GM12878 (cell line): ENCODE results near the gene DLG1. TPM values are rescaled to one million over a fixed set of nuclear protein-coding genes. Genes with fewer than 3 reads are reported as not detected.

Experiments used
- ATAC-seq: fragments of 200-7000 bp; cut with Tn5 transposase; 3 replicates; pipeline ENCODE4 v1.9.1; 2020; ENCODE audit warnings: mild to moderate bottlenecking, moderate library complexity
- BruUV-seq: library from RNA; stranded (reverse); fragments of 400-500 nt; replicated peaks from 2 replicates; lab custom pipeline; 2021; lab: Mats Ljungman, UMichigan
- CTCF ChIA-PET: fragments of 300-600 bp; sonication (Branson Sonifier 250); formaldehyde crosslinking; extraction: SDS; loops from one replicate; lab custom pipeline; 2021; ENCODE audit warnings: inconsistent platforms; lab: Yijun Ruan, JAX
- POLR2A ChIA-PET: fragments of 350-600 bp; formaldehyde crosslinking; extraction: SDS; loops from one replicate; lab custom pipeline; 2021; ENCODE audit warnings: inconsistent platforms; lab: Charles Lee
- RAD21 ChIA-PET: fragments of 300-600 bp; sonication (Branson Sonifier 250); formaldehyde crosslinking; loops from one replicate; lab custom pipeline; 2023; ENCODE audit warnings: antibody characterized with exemption; ENCODE audit not compliant: unreplicated experiment; lab: Charles Lee
- SMC1A ChIA-PET: fragments of 300-600 bp; sonication (Branson Sonifier 250); formaldehyde crosslinking; loops from one replicate; lab custom pipeline; 2023; ENCODE audit not compliant: unreplicated experiment, uncharacterized antibody; lab: Charles Lee
- DNase-seq: peaks from one replicate; pipeline ENCODE4 v3.0.0-alpha.2; 2011; ENCODE audit warnings: low read depth, low spot score
- FAIRE-seq: peaks from 3 replicates; lab custom pipeline; 2011; peaks lifted over from hg19 to GRCh38; lab: Jason Lieb, UNC
- H2AFZ ChIP-seq: 2 replicates; pipeline ENCODE4 v1.6.0; 2011; ENCODE audit warnings: low read depth, low read length, control low read depth; ENCODE audit not compliant: control insufficient read depth
- H3K27ac ChIP-seq: 2 replicates; pipeline ENCODE4 v1.5.1; 2011; ENCODE audit warnings: control low read depth; ENCODE audit not compliant: control insufficient read depth, insufficient read depth
- H3K27me3 ChIP-seq, 2 experiments: replicated peaks in 1 of 2; 2 replicates each; pipeline versions ENCODE4 v1.6.0 to v1.6.1; 2011; ENCODE audit warnings: low read length in 1 of 2; ENCODE audit not compliant: control insufficient read depth in 2 of 2, insufficient read depth in 2 of 2
- H3K36me3 ChIP-seq, 2 experiments: 2 replicates each; pipeline ENCODE4 v1.5.1; 2011; ENCODE audit warnings: low read length in 1 of 2; ENCODE audit not compliant: control insufficient read depth in 2 of 2, insufficient read depth in 2 of 2
- H3K4me1 ChIP-seq: 2 replicates; pipeline ENCODE4 v1.6.1; 2011; ENCODE audit warnings: mild to moderate bottlenecking, low read length, moderate library complexity, mixed read lengths; ENCODE audit not compliant: control insufficient read depth, insufficient read depth
- H3K4me2 ChIP-seq: 2 replicates; pipeline ENCODE4 v1.6.0; 2011; ENCODE audit warnings: control low read depth; ENCODE audit not compliant: control insufficient read depth, insufficient read depth
- H3K4me3 ChIP-seq: fragments of 200-600 bp; sonication (generic); 2 replicates; pipeline ENCODE4 v1.5.1; 2016
- H3K79me2 ChIP-seq: 2 replicates; pipeline ENCODE4 v1.6.0; 2011; ENCODE audit warnings: low read length; ENCODE audit not compliant: control insufficient read depth, insufficient read depth
- H3K9ac ChIP-seq: 2 replicates; pipeline ENCODE4 v1.8.0; 2011; ENCODE audit warnings: low read length, control low read depth, mixed read lengths; ENCODE audit not compliant: control insufficient read depth, insufficient read depth
- H3K9me3 ChIP-seq: replicated peaks from 3 replicates; pipeline ENCODE4 v1.5.1; 2011; ENCODE audit warnings: mild to moderate bottlenecking, low read length; ENCODE audit not compliant: control insufficient read depth, insufficient read depth
- H4K20me1 ChIP-seq: 2 replicates; pipeline ENCODE4 v1.6.0; 2011; ENCODE audit not compliant: control insufficient read depth, insufficient read depth
- CBX3 ChIP-seq: fragments of 200-600 bp; sonication (generic); IDR thresholded peaks from 2 replicates; pipeline ENCODE4 v1.6.1; 2016; ENCODE audit warnings: low read depth, borderline replicate concordance
- FOXK2 ChIP-seq: fragments of 450-650 bp; IDR thresholded peaks from 2 replicates; pipeline ENCODE4 v1.6.1; 2017; ENCODE audit warnings: mild to moderate bottlenecking, moderate library complexity
- HDAC6 ChIP-seq: fragments of 200-600 bp; sonication (generic); IDR thresholded peaks from one replicate; pipeline ENCODE4 v1.8.0; 2017; ENCODE audit warnings: antibody characterized with exemption; ENCODE audit not compliant: unreplicated experiment
- IKZF2 ChIP-seq, 2 experiments: fragments of 450-650 bp; IDR thresholded peaks; 2 replicates each; pipeline ENCODE4 v1.6.1; 2017; ENCODE audit warnings: mild to moderate bottlenecking in 2 of 2, moderate library complexity in 2 of 2
- NBN ChIP-seq: fragments of 450-650 bp; IDR thresholded peaks from 2 replicates; pipeline ENCODE4 v1.6.1; 2016
- NFYA ChIP-seq: IDR thresholded peaks from 2 replicates; pipeline ENCODE4 v1.6.1; 2011; ENCODE audit warnings: low read depth, mild to moderate bottlenecking, low read length, improper control_type of control experiment, borderline replicate concordance
- POLR2AphosphoS5 ChIP-seq: IDR thresholded peaks from 2 replicates; pipeline ENCODE4 v1.6.1; 2011; ENCODE audit warnings: mild to moderate bottlenecking, low read length, inconsistent platforms
- SIX5 ChIP-seq: IDR thresholded peaks from 2 replicates; pipeline ENCODE4 v1.6.1; 2011; ENCODE audit warnings: mild to moderate bottlenecking, low read depth, low read length, moderate library complexity; ENCODE audit not compliant: severe bottlenecking
- SP1 ChIP-seq: IDR thresholded peaks from one replicate; pipeline ENCODE4 v1.6.1; 2011; ENCODE audit warnings: low read depth, low read length
- SREBF1 ChIP-seq: IDR thresholded peaks from 2 replicates; pipeline ENCODE4 v1.6.1; 2012; ENCODE audit warnings: mild to moderate bottlenecking, low read length
- ZZZ3 ChIP-seq: IDR thresholded peaks from 2 replicates; pipeline ENCODE4 v1.6.1; 2011; ENCODE audit warnings: low read depth; ENCODE audit not compliant: control insufficient read depth, insufficient read length
- WGBS: methylation state at CpG from one replicate; pipeline ENCODE4 v1.1.6; 2016; ENCODE audit warnings: low lambda C conversion rate; ENCODE audit not compliant: insufficient replicate concordance, insufficient coverage; ENCODE audit errors: missing lambda C conversion rate; 5-methylcytosine and 5-hydroxymethylcytosine counted together
- in situ Hi-C: fragments of 300-500 bp; cut with MboI; formaldehyde crosslinking; loops from 9 replicates; pipeline ENCODE4 v1.14.3; 2018; ENCODE audit warnings: mixed read lengths
- intact Hi-C: fragments of 100-400 bp; cut with micrococcal nuclease; formaldehyde crosslinking; loops from one replicate; pipeline ENCODE4 v1.14.2; 2022; ENCODE audit not compliant: unreplicated experiment
- polyA plus RNA-seq, 11 experiments: library from polyadenylated mRNA; depleted of rRNA in 4 of 11; unstranded in 6 of 11; stranded (reverse) in 5 of 11; fragments of >200 nt; fragmentation: Nextera tagmentation in 4 of 11; fragmentation: Illumina TruSeq in 1 of 11; extraction: Ambion mirVana in 4 of 11; extraction: Trizol in 1 of 11; gene quantifications; 1 replicate in 1 of 11; 2 replicates in 10 of 11; pipeline versions ENCODE4 v1.2.1 to v1.2.3, GENCODE V29; 2011 to 2016; ENCODE audit warnings: inconsistent platforms in 2 of 11, missing spikeins in 2 of 11, low read depth in 1 of 11
- total RNA-seq, 4 experiments: library from RNA; depleted of rRNA in 3 of 4; stranded (reverse); fragments of >200 nt in 3 of 4; fragmentation: Illumina TruSeq in 1 of 4; extraction: Trizol in 1 of 4; gene quantifications; 2 replicates each; pipeline versions ENCODE4 v1.2.1 to v1.2.3, GENCODE V29; 2013 to 2021
- TF ChIP-seq, protein P1 (sequence below): fragments of 450-650 bp; conservative IDR thresholded peaks from 2 replicates; pipeline ENCODE4 v1.6.1; 2017; ENCODE audit warnings: mild to moderate bottlenecking, moderate library complexity
- TF ChIP-seq, protein P2 (sequence below): fragments of 450-650 bp; IDR thresholded peaks from 2 replicates; pipeline ENCODE4 v1.6.1; 2018; ENCODE audit warnings: borderline replicate concordance, mild to moderate bottlenecking; ENCODE audit not compliant: partially characterized antibody

The DLG1 gene
- total and polyA plus RNA-seq, 10 of the 15 experiments (the other 5 are each of a cell fraction or from before 2014, with no cell fraction given): 9.2 to 63.1 (median 40.1) TPM

DNA sequence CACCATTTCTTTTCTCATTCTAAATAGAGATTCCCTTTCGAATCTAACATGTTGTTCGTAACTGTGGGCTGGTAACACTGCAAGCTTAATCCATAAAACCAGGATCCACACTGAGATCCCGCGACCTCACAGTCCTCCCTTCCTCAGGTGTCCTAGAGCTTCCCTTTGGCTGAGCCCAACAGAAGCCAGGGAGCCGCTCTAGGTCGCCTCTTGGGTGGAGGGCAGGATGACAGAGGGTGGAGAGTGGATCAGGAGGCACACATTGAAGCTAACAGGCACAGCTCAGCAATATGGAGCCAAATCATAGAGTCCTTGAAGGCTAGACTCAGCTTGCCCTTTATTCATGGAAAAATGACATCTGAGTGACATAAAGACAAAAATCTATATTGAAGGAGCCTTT lies 44.7 kb upstream of the DLG1 start:
- H2AFZ ChIP-seq: no peak overlapping the region
- no peaks in the 10 kb centered on the region for H3K27me3 ChIP-seq
- SMC1A ChIA-PET: no interaction called here
- H3K9ac ChIP-seq: no peak overlapping the region
- no peaks in the 10 kb centered on the region for H3K9me3 ChIP-seq
- DNase-seq (no peak), ATAC-seq (no peak), FAIRE-seq (no peak)
- no peak overlapping the region for H3K27ac ChIP-seq
- in situ Hi-C loops: no loop called here
- H3K36me3 ChIP-seq: no peaks in the 10 kb centered on the region
- H3K79me2 ChIP-seq: no peaks in the 10 kb centered on the region
- WGBS: 86% methylated on average over 6 of the region's 6 CpGs
- H3K4me3 ChIP-seq: no peak overlapping the region
- TF ChIP-seq SP1: no peak
- TF ChIP-seq, protein P1, sequence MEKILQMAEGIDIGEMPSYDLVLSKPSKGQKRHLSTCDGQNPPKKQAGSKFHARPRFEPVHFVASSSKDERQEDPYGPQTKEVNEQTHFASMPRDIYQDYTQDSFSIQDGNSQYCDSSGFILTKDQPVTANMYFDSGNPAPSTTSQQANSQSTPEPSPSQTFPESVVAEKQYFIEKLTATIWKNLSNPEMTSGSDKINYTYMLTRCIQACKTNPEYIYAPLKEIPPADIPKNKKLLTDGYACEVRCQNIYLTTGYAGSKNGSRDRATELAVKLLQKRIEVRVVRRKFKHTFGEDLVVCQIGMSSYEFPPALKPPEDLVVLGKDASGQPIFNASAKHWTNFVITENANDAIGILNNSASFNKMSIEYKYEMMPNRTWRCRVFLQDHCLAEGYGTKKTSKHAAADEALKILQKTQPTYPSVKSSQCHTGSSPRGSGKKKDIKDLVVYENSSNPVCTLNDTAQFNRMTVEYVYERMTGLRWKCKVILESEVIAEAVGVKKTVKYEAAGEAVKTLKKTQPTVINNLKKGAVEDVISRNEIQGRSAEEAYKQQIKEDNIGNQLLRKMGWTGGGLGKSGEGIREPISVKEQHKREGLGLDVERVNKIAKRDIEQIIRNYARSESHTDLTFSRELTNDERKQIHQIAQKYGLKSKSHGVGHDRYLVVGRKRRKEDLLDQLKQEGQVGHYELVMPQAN: no peak
- no peak for TF ChIP-seq IKZF2 (IDR thresholded peaks at IDR 0.05)
- H3K4me2 ChIP-seq: no peak overlapping the region
- CTCF ChIA-PET: no interaction called here
- H3K4me1 ChIP-seq: no peaks in the 10 kb centered on the region
- intact Hi-C loops: no loop called here
- no peaks in the 10 kb centered on the region for H4K20me1 ChIP-seq
- RAD21 ChIA-PET: no interaction called here
- POLR2A ChIA-PET: no interaction called here
- BruUV-seq: no TSS peak

DNA sequence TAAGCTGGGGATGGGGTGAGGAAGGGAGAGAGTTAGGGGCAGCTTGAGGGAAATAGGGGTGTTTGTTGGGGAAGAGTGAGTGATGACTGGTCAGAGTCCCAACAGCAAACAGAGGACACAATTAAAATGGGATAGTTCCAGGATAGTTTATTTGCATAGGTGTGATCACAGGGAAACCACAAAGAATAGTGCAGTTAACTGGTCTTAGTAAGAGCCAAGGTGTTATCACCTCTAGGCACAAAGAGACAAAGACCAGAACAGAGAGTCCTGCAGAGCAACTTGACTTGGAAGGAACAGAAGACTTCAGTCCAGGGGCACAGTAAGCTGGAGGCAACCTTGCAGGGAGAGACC lies 42.1 kb upstream of the DLG1 start:
- H2AFZ ChIP-seq: no peak overlapping the region
- TF ChIP-seq HDAC6 (no peak), ZZZ3 (no peak), POLR2AphosphoS5 (no peak), NBN (no peak), SP1 (no peak), NFYA (no peak), CBX3 (no peak), SREBF1 (no peak), FOXK2 (no peak), SIX5 (no peak)
- TF ChIP-seq, protein P1: no peak
- TF ChIP-seq, protein P2, sequence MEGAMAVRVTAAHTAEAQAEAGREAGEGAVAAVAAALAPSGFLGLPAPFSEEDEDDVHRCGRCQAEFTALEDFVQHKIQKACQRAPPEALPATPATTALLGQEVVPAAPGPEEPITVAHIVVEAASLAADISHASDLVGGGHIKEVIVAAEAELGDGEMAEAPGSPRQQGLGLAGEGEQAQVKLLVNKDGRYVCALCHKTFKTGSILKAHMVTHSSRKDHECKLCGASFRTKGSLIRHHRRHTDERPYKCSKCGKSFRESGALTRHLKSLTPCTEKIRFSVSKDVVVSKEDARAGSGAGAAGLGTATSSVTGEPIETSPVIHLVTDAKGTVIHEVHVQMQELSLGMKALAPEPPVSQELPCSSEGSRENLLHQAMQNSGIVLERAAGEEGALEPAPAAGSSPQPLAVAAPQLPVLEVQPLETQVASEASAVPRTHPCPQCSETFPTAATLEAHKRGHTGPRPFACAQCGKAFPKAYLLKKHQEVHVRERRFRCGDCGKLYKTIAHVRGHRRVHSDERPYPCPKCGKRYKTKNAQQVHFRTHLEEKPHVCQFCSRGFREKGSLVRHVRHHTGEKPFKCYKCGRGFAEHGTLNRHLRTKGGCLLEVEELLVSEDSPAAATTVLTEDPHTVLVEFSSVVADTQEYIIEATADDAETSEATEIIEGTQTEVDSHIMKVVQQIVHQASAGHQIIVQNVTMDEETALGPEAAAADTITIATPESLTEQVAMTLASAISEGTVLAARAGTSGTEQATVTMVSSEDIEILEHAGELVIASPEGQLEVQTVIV: no peak

More for the DNA sequence above, 42.1 kb upstream of the DLG1 start:
- SMC1A ChIA-PET: no interaction called here
- no peak overlapping the region for H3K4me3 ChIP-seq
- no TSS peak for BruUV-seq
- in situ Hi-C loops: no loop called here
- peaks cover 2% of the 10 kb centered on the region for H3K4me1 ChIP-seq
- H3K27me3 ChIP-seq: no peaks in the 10 kb centered on the region
- no peaks in the 10 kb centered on the region for H3K9me3 ChIP-seq
- no peak overlapping the region for H3K4me2 ChIP-seq
- intact Hi-C loops: no loop called here
- no peaks in the 10 kb centered on the region for H3K79me2 ChIP-seq
- no peak for FAIRE-seq
- CTCF ChIA-PET: interaction anchor here (1.0 kb wide), 1 partner anchor 11 kb away, joined by 3 read pairs; no protein-coding TSS in a partner anchor
- H3K9ac ChIP-seq: no peak overlapping the region
- H3K27ac ChIP-seq: no peak overlapping the region
- RAD21 ChIA-PET: no interaction called here
- H3K36me3 ChIP-seq: no peaks in the 10 kb centered on the region
- no peak for DNase-seq
- no peaks in the 10 kb centered on the region for H4K20me1 ChIP-seq
- no peak for ATAC-seq
- POLR2A ChIA-PET: no interaction called here
